Astrocyte of the cerebellum (primary cell): ENCODE results near the gene PLB1.

Experiments used
- DNase-seq: peaks from one replicate; pipeline ENCODE4 v3.0.0-alpha.2; 2011; ENCODE audit warnings: low read depth
- H3K4me3 ChIP-seq: 2 replicates; pipeline ENCODE4 v1.5.1; 2011; ENCODE audit warnings: mild to moderate bottlenecking, low read depth, low read length, moderate library complexity
- CTCF ChIP-seq: IDR thresholded peaks from 2 replicates; pipeline ENCODE4 v1.5.1; 2012; ENCODE audit warnings: low read length, low read depth, moderate library complexity, mild to moderate bottlenecking; ENCODE audit errors: missing control alignments
- in situ Hi-C: cut with HindIII; loops from 2 replicates; pipeline ENCODE4 v1.10.0; 2017; ENCODE audit warnings: low sequenced_read_pairs

PLB1 gene

GRCh38 chr2:28619213-28620196 is 123.6 kb downstream of the PLB1 start:
- in situ Hi-C loops: no loop called here
- no peak for DNase-seq
- no peak for TF ChIP-seq CTCF
- H3K4me3 ChIP-seq: no peak overlapping the region

GRCh38 chr2:28620291-28620793 is 124.5 kb downstream of the PLB1 start:
- in situ Hi-C loops: no loop called here
- TF ChIP-seq CTCF: no peak
- H3K4me3 ChIP-seq: no peak overlapping the region
- no peak for DNase-seq

- TF ChIP-seq CTCF: no peak
- no peak overlapping the region for H3K4me3 ChIP-seq
- in situ Hi-C loops: no loop called here
- DNase-seq: no peak
Measured at GRCh38 chr2:28620801-28621171, 124.9 kb downstream of the PLB1 start.

GRCh38 chr2:28621172-28622100 is 125.6 kb downstream of the PLB1 start:
- H3K4me3 ChIP-seq: no peak overlapping the region
- in situ Hi-C loops: no loop called here

GRCh38 chr2:28622101-28622499 is 126.2 kb downstream of the PLB1 start:
- no peak overlapping the region for H3K4me3 ChIP-seq
- no peak for TF ChIP-seq CTCF
- no peak for DNase-seq
- in situ Hi-C loops: no loop called here

More at GRCh38 chr2:28621172-28622100, 125.6 kb downstream of the PLB1 start:
- DNase-seq: peak; percentile 94
- peak; percentile 44 for TF ChIP-seq CTCF
